Measurements from ENCODE around the gene PDE5A.

DNA sequence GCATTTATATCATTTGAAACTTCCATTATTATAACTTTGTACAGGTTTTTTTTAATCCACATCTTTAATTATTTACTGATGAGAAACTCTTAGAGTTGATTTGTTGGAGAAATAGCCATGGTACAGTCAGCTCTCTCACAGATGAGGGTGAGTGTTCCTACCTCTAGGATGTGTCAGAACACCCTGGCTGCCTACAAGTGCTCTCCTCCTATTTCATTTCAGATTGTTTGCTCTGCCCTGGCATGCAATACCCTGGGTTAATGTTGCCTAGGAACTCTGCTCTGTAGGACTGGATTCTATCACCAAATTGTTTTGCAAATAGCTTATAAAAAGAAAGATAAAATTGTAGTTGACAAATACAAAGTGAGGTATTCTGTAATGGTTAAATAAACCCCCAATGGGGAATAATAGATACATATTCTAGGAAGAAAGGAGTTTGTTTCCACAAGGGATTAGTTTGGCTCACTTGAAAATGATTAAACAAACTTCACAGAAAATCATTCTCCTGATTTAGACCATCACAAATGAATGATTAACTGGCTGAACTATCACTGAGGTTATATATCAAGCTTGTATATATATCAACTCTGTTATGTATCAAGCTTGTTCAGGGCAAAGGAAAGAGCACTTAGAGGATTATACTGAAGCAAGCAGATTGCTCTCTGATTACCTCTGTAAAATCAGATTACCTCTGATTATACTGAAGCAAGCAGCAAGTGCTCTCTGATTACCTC is 150.0 kb downstream of the PDE5A start:
- TF ChIP-seq POLR2AphosphoS5 (IDR thresholded peaks at IDR 0.05; ENCODE audit: insufficient read depth, low read depth, low read length), result no peak
- no peak for TF ChIP-seq POLR2A (IDR thresholded peaks at IDR 0.05; ENCODE audit: low read depth, low read length)
- TF ChIP-seq, protein P1, sequence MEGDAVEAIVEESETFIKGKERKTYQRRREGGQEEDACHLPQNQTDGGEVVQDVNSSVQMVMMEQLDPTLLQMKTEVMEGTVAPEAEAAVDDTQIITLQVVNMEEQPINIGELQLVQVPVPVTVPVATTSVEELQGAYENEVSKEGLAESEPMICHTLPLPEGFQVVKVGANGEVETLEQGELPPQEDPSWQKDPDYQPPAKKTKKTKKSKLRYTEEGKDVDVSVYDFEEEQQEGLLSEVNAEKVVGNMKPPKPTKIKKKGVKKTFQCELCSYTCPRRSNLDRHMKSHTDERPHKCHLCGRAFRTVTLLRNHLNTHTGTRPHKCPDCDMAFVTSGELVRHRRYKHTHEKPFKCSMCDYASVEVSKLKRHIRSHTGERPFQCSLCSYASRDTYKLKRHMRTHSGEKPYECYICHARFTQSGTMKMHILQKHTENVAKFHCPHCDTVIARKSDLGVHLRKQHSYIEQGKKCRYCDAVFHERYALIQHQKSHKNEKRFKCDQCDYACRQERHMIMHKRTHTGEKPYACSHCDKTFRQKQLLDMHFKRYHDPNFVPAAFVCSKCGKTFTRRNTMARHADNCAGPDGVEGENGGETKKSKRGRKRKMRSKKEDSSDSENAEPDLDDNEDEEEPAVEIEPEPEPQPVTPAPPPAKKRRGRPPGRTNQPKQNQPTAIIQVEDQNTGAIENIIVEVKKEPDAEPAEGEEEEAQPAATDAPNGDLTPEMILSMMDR (IDR thresholded peaks at IDR 0.05; ENCODE audit: extremely low read depth in 1 of 2, insufficient read depth in 1 of 2, low read depth in 1 of 2, low read length in 2 of 2), result no peak
- no peak for TF ChIP-seq EZH2 (IDR thresholded peaks at IDR 0.05; ENCODE audit: borderline replicate concordance, low read depth, low read length, severe bottlenecking)
- TF ChIP-seq, protein P2, sequence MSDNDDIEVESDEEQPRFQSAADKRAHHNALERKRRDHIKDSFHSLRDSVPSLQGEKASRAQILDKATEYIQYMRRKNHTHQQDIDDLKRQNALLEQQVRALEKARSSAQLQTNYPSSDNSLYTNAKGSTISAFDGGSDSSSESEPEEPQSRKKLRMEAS (IDR thresholded peaks at IDR 0.05; ENCODE audit: insufficient read depth, insufficient read length), result no peak
- TF ChIP-seq JUN (IDR thresholded peaks at IDR 0.05; ENCODE audit: borderline replicate concordance, insufficient read depth, insufficient read length, low read depth), result no peak
- TF ChIP-seq MYC (IDR thresholded peaks at IDR 0.05; ENCODE audit: low read depth, low read length), result no peak
- no peak for TF ChIP-seq GATA2 (IDR thresholded peaks at IDR 0.05; ENCODE audit: insufficient read depth, insufficient read length, low read depth, low read length)
